Ureter (tissue), 1 donor: ENCODE data around the gene BLID. TPM values are rescaled to one million over a fixed set of nuclear protein-coding genes. Genes with fewer than 3 reads are reported as not detected.

ENCODE experiments used
- DNase-seq: peaks from one replicate; pipeline ENCODE4 v3.0.0-alpha.2; 2020; ENCODE audit warnings: low spot score
- total RNA-seq: library from RNA; stranded (reverse); gene quantifications from one replicate; pipeline ENCODE4 v1.2.4, GENCODE V29; 2023
- donor health status: DM: yes; HTN: yes; CAD: no.

Gene BLID, protein sequence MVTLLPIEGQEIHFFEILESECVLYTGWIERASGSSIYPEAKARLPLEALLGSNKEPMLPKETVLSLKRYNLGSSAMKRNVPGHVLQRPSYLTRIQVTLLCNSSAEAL
- 2.6 TPM for total RNA-seq

DNA sequence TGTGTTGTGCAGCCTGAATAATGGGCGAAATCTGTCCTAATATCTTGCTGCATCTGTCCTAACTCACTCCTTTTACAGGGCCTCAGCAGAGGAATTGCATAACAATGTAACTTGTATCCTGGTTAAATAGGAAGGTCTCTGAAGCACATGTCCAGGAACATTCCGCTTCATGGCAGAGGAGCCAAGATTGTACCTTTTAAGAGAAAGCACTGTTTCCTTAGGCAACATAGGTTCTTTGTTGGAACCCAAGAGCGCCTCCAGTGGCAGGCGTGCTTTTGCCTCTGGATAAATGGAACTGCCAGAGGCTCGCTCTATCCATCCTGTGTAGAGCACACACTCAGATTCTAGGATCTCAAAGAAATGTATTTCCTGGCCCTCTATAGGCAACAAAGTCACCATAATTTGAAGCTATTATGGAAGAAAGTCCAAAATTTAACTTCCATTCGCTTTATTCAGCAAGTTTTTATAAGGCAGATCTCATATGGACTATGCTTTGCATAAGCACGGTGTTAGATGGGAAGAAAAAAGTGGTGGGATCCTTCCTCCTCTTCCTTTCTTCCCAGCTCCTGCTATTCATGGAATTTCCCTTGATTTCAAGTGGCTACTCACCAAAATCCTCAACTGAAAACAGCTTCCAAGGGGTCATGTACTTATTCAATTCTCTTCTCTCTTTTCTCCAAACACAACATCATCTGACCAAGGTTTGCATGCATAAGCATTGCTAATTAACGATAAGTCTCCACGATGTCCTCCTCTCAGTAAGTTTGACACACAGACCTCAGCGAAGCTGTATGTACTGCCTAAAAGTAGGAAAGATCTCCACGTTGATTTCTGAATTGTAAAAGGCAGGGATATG is at the start of gene BLID:
BLID (minus strand) TSS at position 692 of the 856 bp plus-strand sequence; CDS start at position 399, 293 bp downstream.
- no peak for DNase-seq

DNA sequence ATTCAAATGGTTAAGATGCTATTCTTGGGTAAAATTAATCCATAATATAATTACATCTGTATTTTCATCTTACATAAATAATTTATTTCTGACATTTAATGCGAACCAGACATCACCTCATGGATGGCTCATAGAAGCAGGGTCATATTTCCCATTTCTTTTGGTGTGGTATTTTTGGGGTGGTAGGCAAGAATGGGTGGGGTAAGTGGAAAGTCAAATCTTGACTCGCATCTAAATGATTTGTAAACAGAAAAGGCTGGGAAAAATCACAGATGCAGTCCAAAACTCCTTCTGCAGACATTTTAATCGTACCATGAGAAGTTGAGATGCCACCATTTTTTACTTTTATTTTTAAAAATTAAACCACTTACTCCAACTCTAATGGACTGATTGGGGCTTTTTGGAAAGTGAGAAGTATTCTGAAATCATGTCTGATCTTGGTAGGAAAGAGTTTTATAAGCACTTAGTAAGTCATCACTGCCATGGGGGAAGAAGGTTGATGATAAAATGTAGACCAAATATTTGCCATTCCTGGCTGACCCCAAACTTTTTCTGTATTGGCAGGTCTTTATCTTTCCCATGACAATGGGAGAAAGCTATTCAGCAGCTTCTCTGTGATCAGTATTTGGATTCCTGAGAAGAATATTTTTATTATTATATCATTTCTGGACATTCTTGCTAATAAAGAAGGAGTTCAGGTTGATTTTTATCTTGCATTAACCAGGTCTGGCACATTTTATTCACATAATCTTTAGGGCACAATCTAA is 47.2 kb upstream of the BLID start:
- no peak for DNase-seq

DNA sequence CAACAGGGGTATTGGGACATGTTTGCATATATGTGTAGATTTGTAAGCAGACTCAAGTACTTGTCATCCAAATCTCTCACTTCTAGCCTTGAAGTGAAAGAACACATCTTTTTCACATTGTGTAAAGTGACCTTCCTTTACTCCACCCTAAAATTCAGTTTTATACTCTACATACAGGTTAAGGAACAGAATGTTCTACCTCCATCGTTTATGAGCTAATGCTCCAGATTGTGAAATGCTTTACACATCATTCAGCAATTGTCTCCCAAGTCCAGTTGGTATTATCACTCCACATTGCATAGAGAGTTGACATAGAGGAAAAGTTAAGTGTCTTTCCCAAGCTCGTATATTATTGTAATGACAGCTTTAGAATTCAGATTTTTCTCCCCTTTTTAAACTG is 46.1 kb upstream of the BLID start:
- DNase-seq: no peak

DNA sequence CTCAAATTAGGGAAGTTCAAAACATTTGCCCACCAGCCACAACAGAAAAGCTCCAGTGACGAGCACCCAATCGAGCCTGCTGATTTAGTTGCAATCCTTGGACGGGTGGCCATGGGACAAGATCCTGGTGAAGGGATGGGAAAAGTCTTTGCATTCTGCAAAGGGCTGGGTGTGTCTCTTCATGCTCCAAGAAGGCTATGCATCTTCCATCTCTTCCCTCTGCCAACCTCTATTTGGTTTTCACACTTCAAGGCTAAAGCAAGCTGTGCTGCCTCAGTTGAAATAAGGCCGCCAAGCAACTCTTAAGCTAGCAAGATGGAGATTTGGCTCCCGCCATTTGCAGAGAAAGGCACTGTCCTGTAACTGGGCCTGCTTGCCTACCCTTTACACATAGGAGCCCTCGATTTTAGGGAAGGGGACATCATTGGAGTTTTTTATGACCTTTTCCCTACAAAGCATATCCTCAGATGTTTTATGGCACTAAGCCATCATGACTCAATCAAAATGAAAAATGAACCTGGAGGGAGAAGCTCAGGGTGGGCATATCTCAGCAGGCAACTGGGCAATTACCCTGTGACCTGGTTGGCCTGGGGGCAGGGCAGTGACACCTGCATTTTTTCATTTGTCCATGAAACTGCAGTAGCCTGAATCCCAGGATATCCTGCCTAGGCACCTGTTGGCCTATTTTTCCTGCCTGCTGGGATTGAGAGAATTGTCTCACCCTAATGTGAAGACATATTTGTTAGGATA is 45.0 kb upstream of the BLID start:
- no peak for DNase-seq

DNA sequence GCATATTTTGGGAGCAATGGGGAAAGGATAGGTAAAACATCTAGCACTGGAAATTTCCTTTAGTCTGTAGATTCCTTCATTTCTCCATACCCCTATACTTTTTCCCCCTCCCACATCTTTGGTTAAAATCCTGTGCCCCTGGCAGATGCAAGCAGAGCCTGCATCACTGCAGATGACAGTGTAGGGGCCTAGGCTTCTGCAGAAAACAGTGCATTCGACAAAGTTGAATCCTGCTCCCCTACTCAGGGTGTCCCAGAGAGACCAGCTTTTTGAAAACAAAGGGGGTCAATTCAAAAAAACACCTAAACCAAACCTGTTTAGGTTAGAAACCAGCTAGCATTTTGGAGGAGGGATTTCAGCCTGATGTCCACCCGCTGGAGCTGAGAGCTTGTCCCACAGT is 43.8 kb upstream of the BLID start:
- no peak for DNase-seq

DNA sequence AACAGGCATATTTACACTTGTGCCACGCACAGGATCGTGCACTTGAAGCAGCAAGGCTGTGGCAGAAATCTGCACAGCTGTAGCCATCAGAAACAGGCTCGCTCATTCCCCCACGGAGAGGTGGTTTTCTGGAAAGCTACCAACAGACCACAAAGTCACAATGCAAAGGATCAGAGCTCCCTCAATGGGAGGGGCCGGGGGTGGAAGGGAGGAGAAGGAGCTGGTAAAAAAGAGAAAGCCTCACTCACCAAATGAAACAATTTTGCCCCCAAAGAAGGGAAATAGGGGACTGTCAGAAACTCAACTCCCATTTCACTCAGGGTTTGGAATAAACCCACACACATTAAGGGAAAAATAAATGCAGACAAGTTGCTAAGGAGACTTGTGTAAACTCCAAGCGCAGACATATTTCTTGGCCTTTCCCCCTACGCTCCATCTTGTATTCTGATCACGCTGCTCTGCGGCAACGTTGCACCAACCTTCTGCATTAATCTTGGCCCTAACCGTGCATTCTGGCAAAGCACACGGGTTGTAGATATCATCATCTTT is 43.2 kb upstream of the BLID start:
- no peak for DNase-seq

DNA sequence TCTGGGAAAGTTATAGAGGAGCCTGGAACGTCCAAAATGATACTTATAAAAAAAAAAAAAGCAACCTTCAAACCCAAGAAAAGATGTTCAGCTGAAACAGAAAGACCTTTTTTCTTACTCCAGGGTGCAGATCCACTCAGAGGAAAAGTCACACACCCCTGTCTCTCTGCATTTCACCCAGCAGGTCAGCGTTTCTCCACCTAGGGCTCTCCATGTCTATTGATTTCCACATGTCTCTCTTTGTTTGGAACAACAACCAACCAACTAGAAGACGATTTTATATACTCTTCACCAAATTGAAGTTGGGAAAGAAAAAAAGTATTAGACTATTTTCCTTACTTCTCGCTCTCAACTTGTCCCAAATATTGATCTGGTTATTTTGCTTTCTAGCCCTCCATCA is 42.2 kb upstream of the BLID start:
- DNase-seq: no peak

DNA sequence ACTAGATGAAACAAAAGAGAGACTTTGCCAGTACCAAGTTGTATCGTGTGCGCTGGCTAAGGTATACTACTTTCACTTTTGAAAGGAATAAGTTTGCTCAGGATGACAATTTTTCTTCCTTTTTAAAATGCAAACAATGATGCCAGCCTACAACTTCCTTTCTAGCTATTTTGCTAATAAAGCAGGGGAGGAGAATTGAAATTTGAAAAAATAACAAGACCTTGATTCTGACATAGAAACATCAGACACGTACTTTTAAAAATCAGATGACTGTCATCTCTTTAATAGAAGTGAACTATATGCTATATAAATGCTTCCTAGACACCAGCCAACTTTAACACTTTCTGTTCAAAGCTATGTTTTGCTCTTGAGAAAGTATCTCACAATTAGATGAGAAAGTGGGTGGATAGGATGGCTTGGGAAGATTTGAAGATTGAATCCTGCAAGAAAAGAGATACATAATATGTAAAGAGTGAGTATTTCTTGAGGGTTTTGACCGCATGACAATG is 41.7 kb upstream of the BLID start:
- DNase-seq: no peak

DNA sequence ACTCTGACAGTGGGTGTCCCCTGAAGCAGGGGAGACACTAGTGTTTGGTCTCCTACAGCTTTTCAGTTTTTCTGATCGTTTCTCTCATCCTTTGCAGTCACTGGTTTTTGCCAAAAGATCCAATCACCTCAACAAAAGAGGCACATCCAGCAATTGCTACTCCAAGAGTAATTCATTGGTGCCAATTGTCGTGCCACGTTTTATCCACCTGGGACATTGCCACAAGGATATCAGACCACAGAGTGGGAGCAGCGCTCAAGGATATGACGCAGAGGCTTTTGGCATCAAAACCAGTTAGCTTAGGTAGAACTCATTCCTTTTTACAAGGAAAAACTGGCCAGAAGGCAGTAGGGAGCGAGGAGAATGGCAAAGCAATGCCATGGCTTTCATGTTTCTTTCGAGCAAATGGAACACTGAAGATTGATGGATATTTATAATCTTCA is 40.9 kb upstream of the BLID start:
- DNase-seq: peak; percentile 47

DNA sequence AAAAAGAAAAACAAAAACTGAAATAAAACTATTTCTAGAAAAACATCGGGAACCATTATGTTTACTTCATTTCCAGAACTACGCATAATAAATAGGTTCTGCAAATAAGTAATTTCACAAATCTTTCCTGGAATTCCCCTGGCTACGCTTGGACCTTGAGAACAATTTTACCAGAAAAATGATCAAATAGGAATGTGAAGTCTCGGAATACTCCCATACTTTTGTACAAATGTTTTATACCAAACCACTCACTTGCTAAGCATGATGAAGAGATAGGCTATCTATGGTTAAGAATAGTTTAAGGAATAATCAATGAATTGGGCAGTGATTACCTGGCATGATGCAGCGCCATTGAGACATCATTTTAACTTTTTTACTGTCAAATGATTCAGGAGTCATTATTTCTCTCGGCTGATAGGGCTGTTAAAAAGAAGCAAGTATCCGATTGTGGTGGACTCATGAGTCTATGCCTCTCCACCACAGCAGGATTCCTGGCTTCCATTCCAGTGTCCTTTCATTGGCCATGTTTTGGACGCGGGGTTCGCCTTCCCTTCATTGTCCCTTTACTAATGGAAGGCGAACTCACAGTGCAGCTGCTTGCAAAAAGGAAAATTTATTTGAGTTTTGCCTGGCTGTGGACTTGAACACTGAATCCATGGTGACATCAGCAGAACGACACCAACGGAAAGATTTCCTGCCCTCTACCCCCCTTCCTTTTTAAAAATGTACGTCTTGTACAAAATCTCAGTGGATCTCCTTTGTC is 39.9 kb upstream of the BLID start:
- no peak for DNase-seq

DNA sequence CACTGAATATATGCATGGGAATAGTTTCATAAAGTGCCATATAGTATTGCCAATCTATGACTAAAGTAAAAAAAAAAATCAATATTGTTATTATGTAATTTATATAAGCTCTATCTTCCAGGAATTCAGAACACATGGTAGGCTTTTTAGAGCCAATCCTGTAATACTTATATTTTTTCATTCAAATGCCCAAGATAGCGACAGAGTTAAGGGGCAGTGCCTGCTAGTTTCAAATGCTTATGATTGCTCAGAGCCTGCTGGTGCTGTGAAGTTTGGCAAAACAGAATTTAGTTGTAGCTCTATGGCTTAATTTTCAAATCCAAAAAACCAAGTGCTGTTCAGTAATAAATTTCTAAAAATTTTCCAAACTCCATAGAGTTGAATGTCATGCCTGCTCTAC is 39.0 kb upstream of the BLID start:
- DNase-seq: no peak

DNA sequence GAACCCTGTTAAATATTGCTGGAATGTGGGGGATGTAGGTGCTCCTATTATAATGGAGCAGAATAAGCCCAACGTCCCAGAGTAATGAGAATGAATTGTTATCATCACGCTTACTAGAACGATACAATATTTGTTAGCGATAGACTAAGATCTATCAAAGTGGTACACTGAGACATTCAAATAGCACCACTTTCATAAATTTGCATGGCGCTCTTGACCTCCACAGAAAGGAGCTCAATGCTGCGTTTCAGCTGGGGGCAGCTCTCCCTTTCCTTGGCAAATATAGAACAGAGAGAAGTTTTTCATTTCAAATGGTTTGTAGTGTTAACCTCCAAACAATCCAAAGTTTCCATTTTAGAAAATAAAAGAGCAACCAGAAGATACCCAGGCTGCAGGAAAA is 38.2 kb upstream of the BLID start:
- no peak for DNase-seq

DNA sequence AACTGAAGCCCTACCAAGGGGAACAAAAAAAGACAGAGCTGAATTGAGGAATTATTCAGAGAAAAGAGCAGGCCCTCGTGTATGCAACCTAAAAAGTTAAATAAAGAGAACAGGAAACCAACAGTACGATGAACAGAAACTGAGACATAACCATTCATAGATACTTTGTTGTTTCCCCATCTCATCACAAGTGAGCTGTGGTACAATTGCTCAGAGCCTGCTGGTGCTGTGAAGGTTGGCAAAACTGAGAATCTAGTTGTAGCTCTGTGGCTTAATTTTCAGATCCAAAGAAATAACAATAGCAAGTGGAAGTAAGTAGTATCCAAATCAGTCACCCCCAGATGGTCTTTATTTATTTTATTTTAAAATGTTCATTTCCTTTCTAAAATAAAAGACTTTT is 37.7 kb upstream of the BLID start:
- no peak for DNase-seq

DNA sequence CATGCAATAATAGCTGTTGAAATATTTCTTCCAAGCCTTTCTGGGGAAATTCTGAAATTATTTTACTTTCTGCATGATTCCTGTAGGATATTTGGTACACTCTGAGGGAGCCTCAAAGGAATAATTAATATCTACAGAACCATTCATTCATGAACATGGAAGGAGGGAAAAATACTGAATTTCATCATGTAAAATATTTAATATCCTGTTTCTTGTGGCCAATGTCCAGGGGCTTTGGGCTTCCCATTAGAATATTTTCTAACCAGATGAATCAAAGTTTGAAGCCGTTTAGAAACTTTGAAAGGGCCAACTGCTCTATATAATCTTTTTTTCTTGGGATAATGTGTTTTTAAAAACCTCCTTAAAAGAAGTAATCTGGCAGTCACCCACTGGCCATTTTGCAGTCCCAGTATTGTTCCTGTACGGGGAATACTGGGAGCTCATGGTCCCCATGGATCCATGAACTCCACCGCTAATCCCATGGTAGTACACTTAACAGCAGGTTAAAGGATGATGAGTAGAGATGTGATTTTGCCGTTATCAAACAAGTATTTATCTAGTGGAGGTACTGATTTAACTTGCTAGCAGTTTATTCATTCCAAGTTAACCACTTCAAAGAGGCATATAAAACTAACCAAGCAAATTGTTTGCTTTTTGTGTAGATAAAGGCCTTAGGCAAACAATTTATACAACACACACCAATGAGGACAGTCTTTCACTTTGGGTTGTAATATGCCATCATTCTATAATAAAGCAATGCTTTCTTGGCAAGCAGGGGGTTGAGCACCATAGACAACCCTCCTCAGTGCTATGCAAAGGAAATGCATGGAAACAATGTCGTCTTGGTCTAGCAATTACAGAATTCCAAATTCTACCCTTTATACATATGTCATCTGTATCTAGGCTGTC is 34.5 kb upstream of the BLID start:
- no peak for DNase-seq

DNA sequence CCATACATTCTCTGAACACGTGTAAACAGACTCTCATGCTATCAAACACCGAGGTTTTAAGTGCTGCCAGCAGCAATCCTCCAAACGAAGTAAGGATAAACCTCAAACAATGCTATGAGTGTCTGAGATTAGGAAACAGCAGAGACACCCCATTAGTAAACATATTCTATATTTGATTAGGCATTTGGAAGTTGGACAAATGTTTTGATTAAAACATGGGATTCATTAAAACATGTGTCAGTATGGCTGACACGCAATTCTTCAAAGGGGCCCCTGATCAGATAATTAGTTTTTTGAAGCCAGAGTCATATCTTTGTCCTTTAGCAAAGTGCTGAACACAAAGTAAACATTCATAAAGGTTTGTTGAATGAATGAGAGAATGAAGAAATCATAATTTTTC is 33.2 kb upstream of the BLID start:
- no peak for DNase-seq

DNA sequence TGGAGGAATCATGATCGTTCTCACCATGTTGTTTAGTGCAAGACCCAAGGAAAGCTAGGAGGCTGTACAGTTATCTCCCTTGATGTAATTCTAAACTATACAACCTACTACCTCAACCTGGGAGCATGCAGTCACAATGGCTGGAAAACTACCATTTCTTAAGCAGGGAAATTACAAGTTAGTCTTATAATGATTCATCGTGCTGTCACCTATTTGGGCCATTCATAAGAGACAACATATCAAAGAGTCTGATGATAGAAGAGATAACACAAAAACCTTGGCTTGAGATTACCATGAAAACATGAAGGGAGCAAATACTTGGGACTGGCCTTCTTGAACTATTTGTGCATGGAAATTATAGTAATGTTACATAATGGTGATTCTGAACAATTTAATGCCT is 30.5 kb upstream of the BLID start:
- no peak for DNase-seq

DNA sequence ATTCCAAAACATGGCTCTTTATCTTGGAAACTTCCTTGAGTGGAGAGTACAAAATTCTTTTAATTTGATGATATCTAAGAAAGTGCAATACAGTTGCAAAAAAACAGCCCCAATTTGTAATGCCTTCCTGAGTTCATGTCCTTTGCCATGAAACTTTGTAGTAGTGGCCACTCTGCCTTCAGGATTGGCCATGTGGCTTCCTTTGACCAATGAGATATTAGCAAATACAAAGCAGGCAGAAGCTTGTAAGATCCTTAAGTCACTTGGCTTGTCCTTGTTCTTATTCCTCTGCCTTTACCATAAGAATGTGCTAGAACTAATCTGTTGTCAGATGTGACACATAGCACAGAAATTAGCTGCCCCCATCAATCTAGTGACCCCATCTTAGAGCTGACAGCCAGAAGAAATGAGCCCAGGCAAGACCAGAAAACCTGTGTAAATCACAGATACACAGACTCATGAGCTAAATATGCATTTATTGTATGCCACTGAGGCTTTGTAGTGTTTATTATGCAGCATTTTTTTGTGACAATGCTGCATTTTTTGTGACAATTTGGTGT is 29.8 kb upstream of the BLID start:
- DNase-seq: no peak

DNA sequence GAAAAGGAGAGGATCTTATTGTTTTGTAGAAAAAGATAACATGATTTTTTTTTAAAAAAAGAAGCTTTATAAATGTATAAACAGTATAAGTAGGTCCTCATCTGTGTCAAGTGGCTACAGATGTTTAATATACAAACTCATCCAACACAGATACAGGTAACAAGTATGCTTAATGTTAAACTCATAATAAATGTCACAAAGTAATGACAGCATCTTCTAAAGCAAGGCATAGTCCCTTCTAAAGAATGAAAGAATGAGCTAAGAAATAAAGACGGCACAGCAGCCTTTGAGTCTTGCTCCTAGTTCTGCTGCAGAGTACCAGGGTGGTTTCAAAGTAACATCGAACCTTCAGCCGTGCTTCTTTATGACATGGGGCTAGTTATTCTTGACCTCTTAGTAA is 28.7 kb upstream of the BLID start:
- no peak for DNase-seq

DNA sequence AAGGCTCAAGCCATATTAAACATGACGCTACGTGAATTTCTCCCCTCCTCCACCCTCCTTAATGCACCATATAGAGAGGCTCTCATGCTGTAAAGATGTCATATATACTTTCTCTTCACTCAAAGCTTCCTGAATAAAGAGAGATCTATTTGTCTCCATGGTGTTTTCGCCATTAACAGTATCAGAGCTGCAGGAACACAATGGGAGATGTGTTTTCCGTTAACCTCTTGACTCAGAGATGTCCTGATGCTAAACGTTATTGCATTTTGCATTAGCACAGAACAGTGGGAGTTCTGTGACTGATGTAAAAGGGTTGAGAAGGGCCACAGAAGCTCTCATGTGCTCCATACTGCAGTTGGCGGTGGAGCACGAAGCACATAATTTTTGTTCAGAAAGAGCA is 25.7 kb upstream of the BLID start:
- no peak for DNase-seq

DNA sequence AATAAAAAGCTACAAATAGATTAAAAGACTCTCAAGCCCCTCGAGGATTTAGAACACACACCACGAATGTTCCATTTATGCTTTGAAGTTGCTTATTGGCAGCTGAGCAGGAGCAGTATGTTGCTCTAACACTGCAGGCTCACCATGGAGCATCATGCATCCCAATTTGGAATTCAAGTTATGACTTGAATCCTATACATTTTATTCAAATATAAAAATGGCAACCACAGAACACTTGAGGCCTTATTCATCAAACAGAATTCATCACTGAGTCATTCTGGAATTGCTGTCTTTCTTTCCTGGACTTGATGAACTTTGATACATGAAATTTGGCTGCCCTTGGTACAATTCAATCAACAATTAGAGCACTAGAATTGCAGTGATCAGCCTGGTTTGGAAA is 24.5 kb upstream of the BLID start:
- DNase-seq: no peak
